GM12878 (cell line): ENCODE data around the gene SEM1. TPM values are rescaled to one million over a fixed set of nuclear protein-coding genes. Genes with fewer than 3 reads are reported as not detected.

Source experiments
- ATAC-seq: fragments of 200-7000 bp; cut with Tn5 transposase; 3 replicates; pipeline ENCODE4 v1.9.1; 2020; ENCODE audit warnings: mild to moderate bottlenecking, moderate library complexity
- BruUV-seq: library from RNA; stranded (reverse); fragments of 400-500 nt; replicated peaks from 2 replicates; lab custom pipeline; 2021; lab: Mats Ljungman, UMichigan
- CTCF ChIA-PET: fragments of 300-600 bp; sonication (Branson Sonifier 250); formaldehyde crosslinking; extraction: SDS; loops from one replicate; lab custom pipeline; 2021; ENCODE audit warnings: inconsistent platforms; lab: Yijun Ruan, JAX
- POLR2A ChIA-PET: fragments of 350-600 bp; formaldehyde crosslinking; extraction: SDS; loops from one replicate; lab custom pipeline; 2021; ENCODE audit warnings: inconsistent platforms; lab: Charles Lee
- RAD21 ChIA-PET: fragments of 300-600 bp; sonication (Branson Sonifier 250); formaldehyde crosslinking; loops from one replicate; lab custom pipeline; 2023; ENCODE audit warnings: antibody characterized with exemption; ENCODE audit not compliant: unreplicated experiment; lab: Charles Lee
- SMC1A ChIA-PET: fragments of 300-600 bp; sonication (Branson Sonifier 250); formaldehyde crosslinking; loops from one replicate; lab custom pipeline; 2023; ENCODE audit not compliant: unreplicated experiment, uncharacterized antibody; lab: Charles Lee
- DNase-seq: peaks from one replicate; pipeline ENCODE4 v3.0.0-alpha.2; 2011; ENCODE audit warnings: low read depth, low spot score
- FAIRE-seq: peaks from 3 replicates; lab custom pipeline; 2011; peaks lifted over from hg19 to GRCh38; lab: Jason Lieb, UNC
- H2AFZ ChIP-seq: 2 replicates; pipeline ENCODE4 v1.6.0; 2011; ENCODE audit warnings: low read depth, low read length, control low read depth; ENCODE audit not compliant: control insufficient read depth
- H3K27ac ChIP-seq: 2 replicates; pipeline ENCODE4 v1.5.1; 2011; ENCODE audit warnings: control low read depth; ENCODE audit not compliant: control insufficient read depth, insufficient read depth
- H3K27me3 ChIP-seq, 2 experiments: replicated peaks in 1 of 2; 2 replicates each; pipeline versions ENCODE4 v1.6.0 to v1.6.1; 2011; ENCODE audit warnings: low read length in 1 of 2; ENCODE audit not compliant: control insufficient read depth in 2 of 2, insufficient read depth in 2 of 2
- H3K36me3 ChIP-seq, 2 experiments: 2 replicates each; pipeline ENCODE4 v1.5.1; 2011; ENCODE audit warnings: low read length in 1 of 2; ENCODE audit not compliant: control insufficient read depth in 2 of 2, insufficient read depth in 2 of 2
- H3K4me1 ChIP-seq: 2 replicates; pipeline ENCODE4 v1.6.1; 2011; ENCODE audit warnings: mild to moderate bottlenecking, low read length, moderate library complexity, mixed read lengths; ENCODE audit not compliant: control insufficient read depth, insufficient read depth
- H3K4me2 ChIP-seq: 2 replicates; pipeline ENCODE4 v1.6.0; 2011; ENCODE audit warnings: control low read depth; ENCODE audit not compliant: control insufficient read depth, insufficient read depth
- H3K4me3 ChIP-seq: fragments of 200-600 bp; sonication (generic); 2 replicates; pipeline ENCODE4 v1.5.1; 2016
- H3K79me2 ChIP-seq: 2 replicates; pipeline ENCODE4 v1.6.0; 2011; ENCODE audit warnings: low read length; ENCODE audit not compliant: control insufficient read depth, insufficient read depth
- H3K9ac ChIP-seq: 2 replicates; pipeline ENCODE4 v1.8.0; 2011; ENCODE audit warnings: low read length, control low read depth, mixed read lengths; ENCODE audit not compliant: control insufficient read depth, insufficient read depth
- H3K9me3 ChIP-seq: replicated peaks from 3 replicates; pipeline ENCODE4 v1.5.1; 2011; ENCODE audit warnings: mild to moderate bottlenecking, low read length; ENCODE audit not compliant: control insufficient read depth, insufficient read depth
- H4K20me1 ChIP-seq: 2 replicates; pipeline ENCODE4 v1.6.0; 2011; ENCODE audit not compliant: control insufficient read depth, insufficient read depth
- ASH2L ChIP-seq: fragments of 300-600, 200-600 bp; sonication (generic); IDR thresholded peaks from 2 replicates; pipeline ENCODE4 v1.6.1; 2017; ENCODE audit warnings: low read depth, mild to moderate bottlenecking, borderline replicate concordance
- CREM ChIP-seq: IDR thresholded peaks from 2 replicates; pipeline ENCODE4 v1.6.1; 2014; ENCODE audit warnings: antibody characterized with exemption, low read depth
- E2F4 ChIP-seq: IDR thresholded peaks from 2 replicates; pipeline ENCODE4 v1.6.1; 2012; ENCODE audit warnings: low read depth, low read length, improper control_type of control experiment
- EP300 ChIP-seq, 2 experiments: fragments of 150-350 bp in 1 of 2; IDR thresholded peaks; 2 replicates each; pipeline ENCODE4 v1.6.1; 2011 to 2012; ENCODE audit warnings: low read depth in 2 of 2, low read length in 2 of 2, borderline replicate concordance in 1 of 2, improper control_type of control experiment in 1 of 2, inconsistent platforms in 1 of 2; ENCODE audit not compliant: control insufficient read depth in 1 of 2
- GABPA ChIP-seq: IDR thresholded peaks from 2 replicates; pipeline ENCODE4 v1.6.1; 2014; ENCODE audit warnings: antibody characterized with exemption, low read depth, mild to moderate bottlenecking, inconsistent platforms
- MTA2 ChIP-seq: fragments of 450-650 bp; IDR thresholded peaks from 2 replicates; pipeline ENCODE4 v1.6.1; 2016; ENCODE audit warnings: low read depth, mild to moderate bottlenecking, moderate library complexity
- WGBS: methylation state at CpG from one replicate; pipeline ENCODE4 v1.1.6; 2016; ENCODE audit warnings: low lambda C conversion rate; ENCODE audit not compliant: insufficient replicate concordance, insufficient coverage; ENCODE audit errors: missing lambda C conversion rate; 5-methylcytosine and 5-hydroxymethylcytosine counted together
- in situ Hi-C: fragments of 300-500 bp; cut with MboI; formaldehyde crosslinking; loops from 9 replicates; pipeline ENCODE4 v1.14.3; 2018; ENCODE audit warnings: mixed read lengths
- intact Hi-C: fragments of 100-400 bp; cut with micrococcal nuclease; formaldehyde crosslinking; loops from one replicate; pipeline ENCODE4 v1.14.2; 2022; ENCODE audit not compliant: unreplicated experiment
- polyA plus RNA-seq, 11 experiments: library from polyadenylated mRNA; depleted of rRNA in 4 of 11; unstranded in 6 of 11; stranded (reverse) in 5 of 11; fragments of >200 nt; fragmentation: Nextera tagmentation in 4 of 11; fragmentation: Illumina TruSeq in 1 of 11; extraction: Ambion mirVana in 4 of 11; extraction: Trizol in 1 of 11; gene quantifications; 1 replicate in 1 of 11; 2 replicates in 10 of 11; pipeline versions ENCODE4 v1.2.1 to v1.2.3, GENCODE V29; 2011 to 2016; ENCODE audit warnings: inconsistent platforms in 2 of 11, missing spikeins in 2 of 11, low read depth in 1 of 11
- total RNA-seq, 4 experiments: library from RNA; depleted of rRNA in 3 of 4; stranded (reverse); fragments of >200 nt in 3 of 4; fragmentation: Illumina TruSeq in 1 of 4; extraction: Trizol in 1 of 4; gene quantifications; 2 replicates each; pipeline versions ENCODE4 v1.2.1 to v1.2.3, GENCODE V29; 2013 to 2021

Gene SEM1
- total and polyA plus RNA-seq, 10 of the 15 experiments (the other 5 are each of a cell fraction or from before 2014, with no cell fraction given): 44.6 to 606 (median 356) TPM

DNA sequence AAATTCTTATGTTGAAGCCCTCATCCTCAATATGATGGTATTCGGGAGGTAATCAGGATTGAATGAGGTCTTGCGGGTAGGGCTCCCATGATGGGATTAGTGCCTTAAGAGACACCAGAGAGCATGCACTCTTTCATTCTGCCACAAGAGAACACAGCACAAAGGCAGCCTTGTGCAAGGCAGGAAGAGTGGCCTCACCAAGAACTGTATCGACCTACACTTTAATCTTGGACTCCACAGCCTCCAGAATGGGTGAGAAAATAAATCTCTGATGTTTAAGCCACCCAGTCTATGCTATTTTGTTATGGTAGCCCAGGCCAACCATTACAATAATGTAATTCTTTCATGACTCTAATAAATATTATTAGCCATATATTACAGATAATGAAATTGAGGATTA lies 8.4 kb downstream of the SEM1 start:
- Histone ChIP-seq H3K27ac (no peak overlapping the region), H3K27me3 (no peaks in the 10 kb centered on the region), H3K79me2 (peaks cover 51% of the 10 kb centered on the region), H3K4me2 (no peak overlapping the region), H3K9ac (no peak overlapping the region), H3K9me3 (no peaks in the 10 kb centered on the region; the same call in 2 of the 3 replicates), H4K20me1 (no peaks in the 10 kb centered on the region), H2AFZ (no peak overlapping the region), H3K4me1 (no peaks in the 10 kb centered on the region), H3K36me3 (peaks cover 0 to 3% of the 10 kb centered on the region in 2 experiments; a peak in 2 of 4 replicates), H3K4me3 (no peak overlapping the region)
- ChIA-PET RAD21 (no interaction called here), SMC1A (interaction anchor here (1.2 kb wide), 1 partner anchor 11 kb away, joined by 3 read pairs; no protein-coding TSS in a partner anchor), POLR2A (no interaction called here), CTCF (no interaction called here)
- TF ChIP-seq GABPA (no peak), ASH2L (no peak), E2F4 (no peak), EP300 (IDR thresholded peaks at IDR 0.05; ENCODE audit: borderline replicate concordance in 1 of 2, control insufficient read depth in 1 of 2, low read depth in 2 of 2, low read length in 2 of 2) (no peak), MTA2 (no peak), CREM (no peak)
- 92% methylated on average over 3 of the region's 3 CpGs for WGBS
- no TSS peak for BruUV-seq
- DNase-seq (no peak), ATAC-seq (peak; percentile 58), FAIRE-seq (no peak)
- in situ Hi-C loops: no loop called here
- intact Hi-C loops: loop anchor here (10.0 kb wide), 1 partner anchor 376 kb away; the partner anchor contains the start of gene SLC25A13
